GM12892 (cell line): ENCODE measurements around the gene RABEP2.

Experiments
- POLR2A ChIP-seq: IDR thresholded peaks from 2 replicates; pipeline ENCODE4 v1.6.1; 2011; ENCODE audit warnings: low read depth, low read length, control low read depth
- POLR2AphosphoS5 ChIP-seq: IDR thresholded peaks from 2 replicates; pipeline ENCODE4 v1.6.1; 2011; ENCODE audit warnings: low read depth, low read length, control low read depth
- TAF1 ChIP-seq: IDR thresholded peaks from 2 replicates; pipeline ENCODE4 v1.6.1; 2011; ENCODE audit warnings: low read depth, mild to moderate bottlenecking, control low read depth, low read length, borderline replicate concordance

- no peak for TF ChIP-seq POLR2AphosphoS5
- TF ChIP-seq POLR2A: no peak
- no peak for TF ChIP-seq TAF1
Observed at GRCh38 chr16:28898266-28898665, 26.8 kb downstream of the RABEP2 start.
